Breast epithelium (tissue), 3 donors: ENCODE measurements around the gene NAALADL2.

Source experiments
- POLR2A ChIP-seq: fragments of 450-650 bp; IDR thresholded peaks from one replicate; pipeline ENCODE4 v1.6.1; 2016; ENCODE audit warnings: antibody characterized with exemption, mild to moderate bottlenecking, moderate library complexity
- POLR2AphosphoS5 ChIP-seq, 3 donors: sonication (generic); formaldehyde crosslinking; IDR thresholded peaks; one replicate each; pipeline ENCODE4 v1.6.1; 2017; ENCODE audit warnings: antibody characterized with exemption in 3 of 3
- TF ChIP-seq, protein P1 (sequence below), 3 donors: fragments of 450-650 bp; IDR thresholded peaks; one replicate each; pipeline ENCODE4 v1.5.1; 2016 to 2017; ENCODE audit warnings: antibody characterized with exemption in 3 of 3, mild to moderate bottlenecking in 3 of 3, moderate library complexity in 3 of 3

DNA sequence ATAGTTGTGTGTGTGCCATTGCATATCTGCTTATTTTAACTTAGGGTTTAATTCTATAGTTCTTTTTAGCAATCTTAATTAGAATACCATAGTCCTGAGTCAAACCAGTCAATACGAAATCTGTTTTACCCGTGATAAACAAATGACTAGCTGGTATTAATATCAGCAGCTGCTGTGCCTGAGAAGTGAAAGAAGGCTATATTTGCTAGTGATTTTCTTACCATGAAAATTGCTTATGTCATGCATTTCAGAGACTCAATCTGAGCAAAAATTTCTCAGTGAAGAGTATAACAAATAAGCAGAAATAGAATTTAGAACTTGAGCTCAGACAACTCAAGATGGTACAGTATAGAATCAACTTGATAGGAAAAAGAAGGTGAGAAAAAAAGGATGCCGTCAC is 820.4 kb downstream of the NAALADL2 start:
- TF ChIP-seq, protein P1, sequence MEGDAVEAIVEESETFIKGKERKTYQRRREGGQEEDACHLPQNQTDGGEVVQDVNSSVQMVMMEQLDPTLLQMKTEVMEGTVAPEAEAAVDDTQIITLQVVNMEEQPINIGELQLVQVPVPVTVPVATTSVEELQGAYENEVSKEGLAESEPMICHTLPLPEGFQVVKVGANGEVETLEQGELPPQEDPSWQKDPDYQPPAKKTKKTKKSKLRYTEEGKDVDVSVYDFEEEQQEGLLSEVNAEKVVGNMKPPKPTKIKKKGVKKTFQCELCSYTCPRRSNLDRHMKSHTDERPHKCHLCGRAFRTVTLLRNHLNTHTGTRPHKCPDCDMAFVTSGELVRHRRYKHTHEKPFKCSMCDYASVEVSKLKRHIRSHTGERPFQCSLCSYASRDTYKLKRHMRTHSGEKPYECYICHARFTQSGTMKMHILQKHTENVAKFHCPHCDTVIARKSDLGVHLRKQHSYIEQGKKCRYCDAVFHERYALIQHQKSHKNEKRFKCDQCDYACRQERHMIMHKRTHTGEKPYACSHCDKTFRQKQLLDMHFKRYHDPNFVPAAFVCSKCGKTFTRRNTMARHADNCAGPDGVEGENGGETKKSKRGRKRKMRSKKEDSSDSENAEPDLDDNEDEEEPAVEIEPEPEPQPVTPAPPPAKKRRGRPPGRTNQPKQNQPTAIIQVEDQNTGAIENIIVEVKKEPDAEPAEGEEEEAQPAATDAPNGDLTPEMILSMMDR (IDR thresholded peaks at IDR 0.05) = no peak
- TF ChIP-seq POLR2A = no peak
- TF ChIP-seq POLR2AphosphoS5 (IDR thresholded peaks at IDR 0.05) = no peak
